ENCODE data around the gene RELN. TPM values are rescaled to one million over a fixed set of nuclear protein-coding genes. Genes with fewer than 3 reads are reported as not detected.

The RELN gene
- total and polyA plus RNA-seq, 10 of the 15 experiments (the other 5 are each of a cell fraction or from before 2014, with no cell fraction given): 0.11 to 0.21 TPM; not detected in 8

DNA sequence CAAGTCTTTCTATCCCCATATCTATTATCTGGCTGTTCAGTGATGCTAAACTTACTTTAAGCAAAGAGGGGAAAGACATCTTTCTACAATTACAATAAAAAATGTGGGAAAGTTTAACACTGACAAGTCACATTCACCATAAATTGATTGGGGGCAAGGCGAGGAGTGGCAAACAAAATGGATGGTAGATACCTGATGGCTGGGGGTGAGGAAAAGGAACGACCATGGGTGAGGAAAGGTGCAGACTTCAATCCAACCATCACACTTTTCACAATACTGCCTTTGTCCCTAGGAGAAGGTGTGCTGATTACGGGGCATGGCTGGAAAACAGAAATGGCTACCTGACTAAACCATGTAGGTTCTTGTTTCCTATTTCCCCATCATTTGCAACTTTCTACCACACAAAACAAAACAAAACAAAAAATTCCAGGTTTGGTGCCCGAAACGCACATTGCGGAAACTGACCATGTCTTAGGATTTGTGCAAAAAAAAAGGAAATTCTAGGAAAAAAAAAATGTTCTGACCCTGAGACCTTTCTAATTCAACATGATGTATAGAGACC, 3.8 kb downstream of the RELN start (continued):
- TF ChIP-seq BACH1 (IDR thresholded peaks at IDR 0.05; ENCODE audit: borderline replicate concordance) (no peak), YBX1 (IDR thresholded peaks at IDR 0.05) (no peak), POU2F2 (IDR thresholded peaks at IDR 0.05; ENCODE audit: borderline replicate concordance, low read depth, low read length) (no peak), JUNB (IDR thresholded peaks at IDR 0.05) (no peak), NFYB (IDR thresholded peaks at IDR 0.05; ENCODE audit: insufficient read depth, low read depth, low read length) (no peak), YY1 (IDR thresholded peaks at IDR 0.05; ENCODE audit: low read depth, low read length) (no peak)

DNA sequence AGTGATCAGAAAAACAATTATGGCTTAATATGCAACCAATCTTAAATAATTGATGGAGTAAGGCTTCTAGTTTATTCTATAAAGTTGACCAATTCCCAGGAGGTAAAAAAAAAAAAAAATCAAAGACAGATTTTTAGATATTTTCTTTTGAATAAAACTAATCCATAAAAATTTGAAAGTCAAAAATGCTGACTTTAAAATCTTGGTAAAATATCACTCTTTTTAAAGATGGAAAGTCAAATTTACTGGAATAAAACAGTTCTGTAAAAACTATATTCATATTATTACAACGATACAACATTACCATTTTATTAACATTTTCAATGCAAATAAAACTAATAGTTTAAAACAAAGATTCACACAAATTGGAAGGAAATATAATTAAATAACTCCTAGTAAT, 5.4 kb downstream of the RELN start:
- H3K4me1 ChIP-seq (ENCODE audit: control insufficient read depth, insufficient read depth, low read length): no peaks in the 10 kb centered on the region
- no peak overlapping the region for H3K4me2 ChIP-seq (ENCODE audit: control insufficient read depth, insufficient read depth)
- CTCF ChIA-PET: no interaction called here
- no peaks in the 10 kb centered on the region for H4K20me1 ChIP-seq (ENCODE audit: control insufficient read depth, insufficient read depth)
- no peak overlapping the region for H3K27ac ChIP-seq (ENCODE audit: control insufficient read depth, insufficient read depth)
- in situ Hi-C loops (cut with MboI) (no loop called here), intact Hi-C loops (cut with micrococcal nuclease; ENCODE audit: unreplicated experiment) (no loop called here)
- no peaks in the 10 kb centered on the region for H3K9me3 ChIP-seq (replicated peaks; ENCODE audit: control insufficient read depth, insufficient read depth, low read length)
- BruUV-seq (replicated peaks): no TSS peak
- no peak overlapping the region for H3K4me3 ChIP-seq
- no peak overlapping the region for H3K9ac ChIP-seq (ENCODE audit: control insufficient read depth, insufficient read depth, low read length)
- 44% methylated on average over 1 of the region's 1 CpG for WGBS (ENCODE audit: insufficient coverage, insufficient replicate concordance, low lambda C conversion rate, missing lambda C conversion rate)
- H3K27me3 ChIP-seq (replicated peaks in 1 of 2; ENCODE audit: control insufficient read depth in 2 of 2, insufficient read depth in 2 of 2, low read length in 1 of 2): peaks cover 2 to 5% of the 10 kb centered on the region in 2 experiments
- no peak overlapping the region for H2AFZ ChIP-seq (ENCODE audit: control insufficient read depth, low read depth, low read length)
- H3K79me2 ChIP-seq (ENCODE audit: control insufficient read depth, insufficient read depth, low read length): no peaks in the 10 kb centered on the region
- FAIRE-seq: no peak
- no peak for ATAC-seq
- DNase-seq (ENCODE audit: low read depth, low spot score): no peak
- POLR2A ChIA-PET: no interaction called here
- SMC1A ChIA-PET (ENCODE audit: uncharacterized antibody, unreplicated experiment): no interaction called here
- RAD21 ChIA-PET (ENCODE audit: unreplicated experiment): no interaction called here
- no peaks in the 10 kb centered on the region for H3K36me3 ChIP-seq (ENCODE audit: control insufficient read depth in 2 of 2, insufficient read depth in 2 of 2, low read length in 1 of 2)
- TF ChIP-seq, protein P1, sequence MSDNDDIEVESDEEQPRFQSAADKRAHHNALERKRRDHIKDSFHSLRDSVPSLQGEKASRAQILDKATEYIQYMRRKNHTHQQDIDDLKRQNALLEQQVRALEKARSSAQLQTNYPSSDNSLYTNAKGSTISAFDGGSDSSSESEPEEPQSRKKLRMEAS (IDR thresholded peaks at IDR 0.05; ENCODE audit: low read depth, low read length): no peak
- TF ChIP-seq, protein P2, sequence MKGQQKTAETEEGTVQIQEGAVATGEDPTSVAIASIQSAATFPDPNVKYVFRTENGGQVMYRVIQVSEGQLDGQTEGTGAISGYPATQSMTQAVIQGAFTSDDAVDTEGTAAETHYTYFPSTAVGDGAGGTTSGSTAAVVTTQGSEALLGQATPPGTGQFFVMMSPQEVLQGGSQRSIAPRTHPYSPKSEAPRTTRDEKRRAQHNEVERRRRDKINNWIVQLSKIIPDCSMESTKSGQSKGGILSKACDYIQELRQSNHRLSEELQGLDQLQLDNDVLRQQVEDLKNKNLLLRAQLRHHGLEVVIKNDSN (IDR thresholded peaks at IDR 0.05; ENCODE audit: borderline replicate concordance, extremely low read length, insufficient read depth, low read depth, low read length): no peak
- TF ChIP-seq, protein P3, sequence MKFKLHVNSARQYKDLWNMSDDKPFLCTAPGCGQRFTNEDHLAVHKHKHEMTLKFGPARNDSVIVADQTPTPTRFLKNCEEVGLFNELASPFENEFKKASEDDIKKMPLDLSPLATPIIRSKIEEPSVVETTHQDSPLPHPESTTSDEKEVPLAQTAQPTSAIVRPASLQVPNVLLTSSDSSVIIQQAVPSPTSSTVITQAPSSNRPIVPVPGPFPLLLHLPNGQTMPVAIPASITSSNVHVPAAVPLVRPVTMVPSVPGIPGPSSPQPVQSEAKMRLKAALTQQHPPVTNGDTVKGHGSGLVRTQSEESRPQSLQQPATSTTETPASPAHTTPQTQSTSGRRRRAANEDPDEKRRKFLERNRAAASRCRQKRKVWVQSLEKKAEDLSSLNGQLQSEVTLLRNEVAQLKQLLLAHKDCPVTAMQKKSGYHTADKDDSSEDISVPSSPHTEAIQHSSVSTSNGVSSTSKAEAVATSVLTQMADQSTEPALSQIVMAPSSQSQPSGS (IDR thresholded peaks at IDR 0.05; ENCODE audit: low read length): no peak
- TF ChIP-seq, protein P4, sequence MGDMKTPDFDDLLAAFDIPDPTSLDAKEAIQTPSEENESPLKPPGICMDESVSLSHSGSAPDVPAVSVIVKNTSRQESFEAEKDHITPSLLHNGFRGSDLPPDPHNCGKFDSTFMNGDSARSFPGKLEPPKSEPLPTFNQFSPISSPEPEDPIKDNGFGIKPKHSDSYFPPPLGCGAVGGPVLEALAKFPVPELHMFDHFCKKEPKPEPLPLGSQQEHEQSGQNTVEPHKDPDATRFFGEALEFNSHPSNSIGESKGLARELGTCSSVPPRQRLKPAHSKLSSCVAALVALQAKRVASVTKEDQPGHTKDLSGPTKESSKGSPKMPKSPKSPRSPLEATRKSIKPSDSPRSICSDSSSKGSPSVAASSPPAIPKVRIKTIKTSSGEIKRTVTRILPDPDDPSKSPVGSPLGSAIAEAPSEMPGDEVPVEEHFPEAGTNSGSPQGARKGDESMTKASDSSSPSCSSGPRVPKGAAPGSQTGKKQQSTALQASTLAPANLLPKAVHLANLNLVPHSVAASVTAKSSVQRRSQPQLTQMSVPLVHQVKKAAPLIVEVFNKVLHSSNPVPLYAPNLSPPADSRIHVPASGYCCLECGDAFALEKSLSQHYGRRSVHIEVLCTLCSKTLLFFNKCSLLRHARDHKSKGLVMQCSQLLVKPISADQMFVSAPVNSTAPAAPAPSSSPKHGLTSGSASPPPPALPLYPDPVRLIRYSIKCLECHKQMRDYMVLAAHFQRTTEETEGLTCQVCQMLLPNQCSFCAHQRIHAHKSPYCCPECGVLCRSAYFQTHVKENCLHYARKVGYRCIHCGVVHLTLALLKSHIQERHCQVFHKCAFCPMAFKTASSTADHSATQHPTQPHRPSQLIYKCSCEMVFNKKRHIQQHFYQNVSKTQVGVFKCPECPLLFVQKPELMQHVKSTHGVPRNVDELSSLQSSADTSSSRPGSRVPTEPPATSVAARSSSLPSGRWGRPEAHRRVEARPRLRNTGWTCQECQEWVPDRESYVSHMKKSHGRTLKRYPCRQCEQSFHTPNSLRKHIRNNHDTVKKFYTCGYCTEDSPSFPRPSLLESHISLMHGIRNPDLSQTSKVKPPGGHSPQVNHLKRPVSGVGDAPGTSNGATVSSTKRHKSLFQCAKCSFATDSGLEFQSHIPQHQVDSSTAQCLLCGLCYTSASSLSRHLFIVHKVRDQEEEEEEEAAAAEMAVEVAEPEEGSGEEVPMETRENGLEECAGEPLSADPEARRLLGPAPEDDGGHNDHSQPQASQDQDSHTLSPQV (IDR thresholded peaks at IDR 0.05): no peak
- TF ChIP-seq POLR2A (IDR thresholded peaks at IDR 0.05; ENCODE audit: low read depth, low read length) (no peak), ATF7 (IDR thresholded peaks at IDR 0.05; ENCODE audit: low read depth) (no peak), SP1 (IDR thresholded peaks at IDR 0.05; ENCODE audit: low read depth, low read length) (no peak)
- TF ChIP-seq, protein P5, sequence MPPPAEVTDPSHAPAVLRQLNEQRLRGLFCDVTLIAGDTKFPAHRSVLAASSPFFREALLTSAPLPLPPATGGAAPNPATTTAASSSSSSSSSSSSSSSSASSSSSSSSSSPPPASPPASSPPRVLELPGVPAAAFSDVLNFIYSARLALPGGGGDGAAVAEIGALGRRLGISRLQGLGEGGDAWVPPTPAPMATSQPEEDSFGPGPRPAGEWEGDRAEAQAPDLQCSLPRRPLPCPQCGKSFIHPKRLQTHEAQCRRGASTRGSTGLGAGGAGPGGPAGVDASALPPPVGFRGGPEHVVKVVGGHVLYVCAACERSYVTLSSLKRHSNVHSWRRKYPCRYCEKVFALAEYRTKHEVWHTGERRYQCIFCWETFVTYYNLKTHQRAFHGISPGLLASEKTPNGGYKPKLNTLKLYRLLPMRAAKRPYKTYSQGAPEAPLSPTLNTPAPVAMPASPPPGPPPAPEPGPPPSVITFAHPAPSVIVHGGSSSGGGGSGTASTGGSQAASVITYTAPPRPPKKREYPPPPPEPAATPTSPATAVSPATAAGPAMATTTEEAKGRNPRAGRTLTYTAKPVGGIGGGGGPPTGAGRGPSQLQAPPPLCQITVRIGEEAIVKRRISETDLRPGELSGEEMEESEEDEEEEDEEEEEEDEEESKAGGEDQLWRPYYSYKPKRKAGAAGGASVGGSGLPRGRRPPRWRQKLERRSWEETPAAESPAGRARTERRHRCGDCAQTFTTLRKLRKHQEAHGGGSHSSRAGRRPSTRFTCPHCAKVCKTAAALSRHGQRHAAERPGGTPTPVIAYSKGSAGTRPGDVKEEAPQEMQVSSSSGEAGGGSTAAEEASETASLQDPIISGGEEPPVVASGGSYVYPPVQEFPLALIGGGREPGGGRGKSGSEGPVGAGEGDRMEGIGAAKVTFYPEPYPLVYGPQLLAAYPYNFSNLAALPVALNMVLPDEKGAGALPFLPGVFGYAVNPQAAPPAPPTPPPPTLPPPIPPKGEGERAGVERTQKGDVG (CRISPR knock-in tag; IDR thresholded peaks at IDR 0.05): no peak

Measured in GM12878 (cell line).